Activated CD4-positive, alpha-beta T cell treated with anti-CD3 and anti-CD28 coated beads for 36 hours (primary cell): ENCODE measurements around the gene NHLRC4. TPM values are rescaled to one million over a fixed set of nuclear protein-coding genes. Genes with fewer than 3 reads are reported as not detected.

ENCODE experiments used
- ATAC-seq: fragments of 200-7000 bp; cut with Tn5 transposase; one replicate; pipeline ENCODE4 v1.10.0; 2021; ENCODE audit warnings: mild to moderate bottlenecking, moderate library complexity
- CTCF ChIA-PET: fragments of 350-600 bp; sonication (Branson Sonifier 250); formaldehyde crosslinking; loops from one replicate; lab custom pipeline; 2021; ENCODE audit warnings: antibody characterized with exemption; lab: Charles Lee
- POLR2A ChIA-PET: fragments of 350-600 bp; sonication (Branson Sonifier 250); formaldehyde crosslinking; loops from one replicate; lab custom pipeline; 2021; ENCODE audit warnings: antibody characterized with exemption, inconsistent platforms; lab: Charles Lee
- DNase-seq: peaks from one replicate; pipeline ENCODE4 v3.0.0-alpha.2; 2020
- H3K27ac Mint-ChIP-seq: one replicate; pipeline ENCODE4 v1.8.0; 2021; ENCODE audit warnings: mixed read lengths
- H3K27me3 Mint-ChIP-seq: one replicate; pipeline ENCODE4 v1.8.0; 2021; ENCODE audit warnings: mixed read lengths
- H3K36me3 Mint-ChIP-seq: one replicate; pipeline ENCODE4 v1.8.0; 2021; ENCODE audit warnings: low read depth, mixed read lengths
- H3K4me1 Mint-ChIP-seq: one replicate; pipeline ENCODE4 v1.8.0; 2021; ENCODE audit warnings: mixed read lengths
- H3K4me3 Mint-ChIP-seq: one replicate; pipeline ENCODE4 v1.8.0; 2021; ENCODE audit warnings: mild to moderate bottlenecking, moderate library complexity, mixed read lengths
- H3K9me3 Mint-ChIP-seq: one replicate; pipeline ENCODE4 v1.8.0; 2021; ENCODE audit warnings: low read depth, mixed read lengths
- intact Hi-C, 2 experiments: fragments of 100-400 bp; cut with DNase I in 1 of 2; cut with micrococcal nuclease in 1 of 2; formaldehyde crosslinking; loops; one replicate each; pipeline versions ENCODE4 v1.14.2 to v1.15.1; 2022 to 2024; cut with DNase I, micrococcal nuclease
- total RNA-seq, 2 experiments: library from RNA; stranded (reverse); gene quantifications; one replicate each; pipeline ENCODE4 v1.2.3, GENCODE V29; 2021

NHLRC4 gene
- total RNA-seq, 2 experiments from 2014 or later, result 0.19 to 0.87 TPM

DNA sequence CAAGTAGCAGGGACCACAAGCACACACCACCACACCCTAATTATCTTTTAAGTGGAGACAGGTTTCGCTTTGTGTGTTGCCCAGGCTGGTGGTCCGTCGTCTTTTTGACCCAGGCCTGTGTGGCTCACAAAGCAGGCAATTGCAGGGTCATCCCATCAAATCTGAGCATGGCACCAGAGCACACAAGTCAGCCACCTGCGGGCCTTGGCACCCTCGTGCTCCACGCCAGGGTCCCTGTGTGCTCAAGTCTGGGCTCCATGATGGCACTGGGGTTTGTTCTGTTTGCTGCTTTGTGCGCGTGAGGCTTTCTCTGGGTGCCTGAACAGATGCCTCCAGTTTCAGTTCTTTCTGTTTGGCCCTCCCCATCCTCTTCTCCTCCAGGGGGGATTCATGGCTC, 41.7 kb upstream of the NHLRC4 start:
- ATAC-seq, result peak; percentile 16

DNA sequence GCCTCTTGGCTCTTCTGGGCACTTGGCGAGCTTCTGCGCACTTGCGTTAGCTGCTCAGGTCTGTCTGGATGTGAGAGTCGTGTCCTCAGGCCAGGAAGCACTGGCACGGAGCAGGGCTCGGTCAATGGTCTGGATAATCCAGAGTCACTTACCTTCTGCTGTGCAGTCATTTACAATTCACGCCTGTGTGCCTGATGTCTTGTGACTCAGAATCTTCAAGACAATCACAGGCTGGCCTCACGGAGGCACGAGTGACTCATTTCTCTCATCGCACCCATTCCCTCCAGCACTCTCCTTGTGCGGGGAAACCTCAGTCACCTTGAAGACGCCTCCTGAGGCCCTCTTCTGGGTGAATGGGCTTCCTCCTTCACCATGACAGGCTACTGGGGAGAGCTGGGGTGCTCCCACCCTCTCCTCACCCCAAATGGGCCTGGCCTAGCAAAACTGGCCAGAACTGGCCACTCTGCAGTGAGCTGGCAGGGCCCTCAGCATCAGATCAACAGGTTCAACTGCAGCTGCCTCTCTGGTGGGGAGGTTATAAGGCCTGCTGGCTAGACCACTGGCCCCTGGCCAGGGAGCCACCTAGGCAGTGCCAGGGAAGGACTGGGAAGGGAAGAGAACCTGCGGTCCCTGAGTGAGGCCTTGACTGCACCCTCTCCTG, 41.2 kb upstream of the NHLRC4 start:
- H3K4me1 Mint-ChIP-seq, result peaks cover 35% of the 10 kb centered on the region
- no peaks in the 10 kb centered on the region for H3K27me3 Mint-ChIP-seq
- peak overlapping the region; percentile 81 for H3K4me3 Mint-ChIP-seq
- CTCF ChIA-PET, result interaction anchor here (0.6 to 0.9 kb wide), 5 partner anchors 11 to 219 kb away, joined by 3 to 4 read pairs (median 3); partner anchors contain the start of gene METTL26
- peak overlapping the region; percentile 96 for H3K27ac Mint-ChIP-seq
- POLR2A ChIA-PET, result no interaction called here
- DNase-seq (peak; percentile 90), ATAC-seq (peak; percentile 74)
- intact Hi-C loops, result loop anchor here (1.0 to 5.0 kb wide), 12 partner anchors 83 to 1182 kb away; partner anchors contain the start of genes LUC7L (in 2 of the 2), CRAMP1 (in 1 of the 2), IFT140 (in 1 of the 2) and JMJD8 (in 1 of the 2)
- no peaks in the 10 kb centered on the region for H3K9me3 Mint-ChIP-seq
- H3K36me3 Mint-ChIP-seq, result peaks cover 25% of the 10 kb centered on the region

More for the DNA sequence above, 41.7 kb upstream of the NHLRC4 start:
- peak overlapping the region; percentile 81 for H3K4me3 Mint-ChIP-seq
- POLR2A ChIA-PET, result no interaction called here
- H3K9me3 Mint-ChIP-seq, result no peaks in the 10 kb centered on the region
- H3K27ac Mint-ChIP-seq, result peak overlapping the region; percentile 96
- H3K4me1 Mint-ChIP-seq, result peaks cover 31% of the 10 kb centered on the region
- peaks cover 25% of the 10 kb centered on the region for H3K36me3 Mint-ChIP-seq
- intact Hi-C loops, result loop anchor here (1.0 to 5.0 kb wide), 11 partner anchors 83 to 1182 kb away; partner anchors contain the start of genes LUC7L (in 2 of the 2), CRAMP1 (in 1 of the 2), IFT140 (in 1 of the 2) and JMJD8 (in 1 of the 2)
- CTCF ChIA-PET, result interaction anchor here (0.9 kb wide), 1 partner anchor 133 kb away, joined by 3 read pairs; no protein-coding TSS in a partner anchor
- DNase-seq, result peak; percentile 63
- H3K27me3 Mint-ChIP-seq, result no peaks in the 10 kb centered on the region

DNA sequence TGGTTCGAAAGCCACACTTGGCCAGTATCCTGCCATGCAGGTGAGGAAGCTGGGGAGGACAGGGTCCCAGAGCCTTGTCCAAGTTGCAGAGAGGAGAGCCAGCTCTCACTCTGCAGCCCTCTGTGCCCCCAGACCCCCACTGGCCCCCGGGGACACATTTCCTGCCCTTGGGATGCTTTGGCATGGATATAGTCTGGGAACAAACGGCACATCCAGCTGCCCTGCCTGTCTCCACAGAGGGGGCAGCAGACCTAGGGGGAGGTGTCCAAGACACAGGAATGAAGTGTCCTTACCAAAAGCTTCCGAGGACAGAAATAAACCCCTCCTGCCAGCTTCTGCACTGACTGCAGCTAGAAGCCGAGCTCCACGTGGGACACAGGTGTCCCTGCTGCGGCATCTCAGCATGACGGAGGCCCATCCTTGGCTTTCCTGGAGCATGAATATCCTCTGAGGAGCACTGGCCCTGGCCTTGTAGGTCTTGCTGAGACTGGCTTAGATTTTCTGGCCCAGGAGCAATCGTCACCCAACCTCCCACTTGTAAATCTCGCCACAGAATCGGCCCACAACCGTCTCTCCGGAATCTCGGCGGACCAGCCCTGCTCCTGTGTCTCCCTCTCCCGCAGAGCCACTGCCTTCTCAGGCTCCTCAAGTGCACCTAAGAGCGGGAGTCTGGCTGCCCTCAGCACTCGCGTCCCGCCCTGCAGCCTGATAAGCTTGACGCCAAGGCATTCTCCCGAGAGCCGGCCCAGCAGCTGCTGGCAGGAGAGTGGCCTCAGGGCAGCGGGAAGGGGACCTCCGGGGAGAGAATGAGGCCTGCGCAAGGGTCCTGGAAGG, 40.4 kb upstream of the NHLRC4 start:
- DNase-seq (peak; percentile 58), ATAC-seq (no peak)
- H3K9me3 Mint-ChIP-seq, result no peaks in the 10 kb centered on the region
- peaks cover 25% of the 10 kb centered on the region for H3K36me3 Mint-ChIP-seq
- H3K27ac Mint-ChIP-seq, result peak overlapping the region; percentile 96
- CTCF ChIA-PET, result interaction anchor here (0.6 to 0.9 kb wide), 6 partner anchors 12 to 220 kb away, joined by 3 to 4 read pairs (median 3); partner anchors contain the start of gene METTL26
- no peaks in the 10 kb centered on the region for H3K27me3 Mint-ChIP-seq
- POLR2A ChIA-PET, result no interaction called here
- intact Hi-C loops, result loop anchor here (1.0 to 5.0 kb wide), 21 partner anchors 43 to 1181 kb away; partner anchors contain the start of genes METTL26 (in 2 of the 2), AXIN1 (in 1 of the 2), CRAMP1 (in 1 of the 2) and DECR2 (in 1 of the 2)
- peaks cover 35% of the 10 kb centered on the region for H3K4me1 Mint-ChIP-seq
- H3K4me3 Mint-ChIP-seq, result peak overlapping the region; percentile 81

DNA sequence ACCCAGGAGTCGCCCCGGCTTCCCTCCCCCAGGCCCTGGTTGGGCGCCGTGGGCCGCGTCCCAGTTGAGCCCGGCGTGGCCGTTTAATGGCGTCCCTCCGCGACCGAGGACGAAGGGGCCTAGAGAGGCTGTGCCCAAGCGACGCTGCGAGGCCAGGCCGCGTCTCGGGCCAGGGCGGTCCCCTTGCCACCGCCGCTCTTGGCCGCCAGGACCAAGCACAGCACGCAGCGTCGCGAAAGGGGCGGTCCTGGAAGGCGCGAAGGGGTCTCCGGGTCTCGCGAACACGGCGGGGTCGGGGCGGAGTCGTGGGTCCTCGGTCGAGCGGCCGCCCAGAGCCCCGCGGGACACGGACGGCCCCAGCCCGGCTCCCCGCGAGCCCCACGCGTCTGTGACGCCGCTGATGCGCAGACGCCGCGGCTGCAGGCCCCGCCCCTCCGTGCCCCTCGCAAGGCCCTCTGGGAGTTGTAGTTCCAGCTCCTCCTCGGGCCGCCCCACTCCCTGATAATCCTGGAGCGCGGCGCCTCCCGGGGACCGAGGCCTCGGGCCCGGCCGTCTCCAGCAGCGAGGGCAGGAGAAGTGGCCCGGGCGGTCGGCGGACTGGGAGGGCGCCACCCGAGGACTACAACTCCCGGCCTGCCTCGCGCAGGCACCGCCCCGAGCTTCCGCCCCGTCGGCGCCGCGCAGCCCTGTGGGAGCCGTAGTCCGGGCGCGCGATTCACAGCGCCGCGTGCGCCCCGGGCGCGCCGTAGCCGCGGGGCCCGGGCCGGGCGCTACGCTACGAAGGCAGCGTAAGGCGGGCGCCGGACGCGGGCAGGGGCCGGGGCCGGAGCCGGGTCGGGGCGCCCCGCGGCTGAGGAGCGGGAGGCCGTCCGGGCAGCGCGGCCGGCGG, 39.5 kb upstream of the NHLRC4 start, which contains the start of gene CAPN15:
TSS of gene CAPN15 (plus strand) at position 698 of the 889 bp plus-strand sequence. CDS start 19,127 bp downstream, outside the sequence.
- CTCF ChIA-PET, result interaction anchor here (0.6 to 0.7 kb wide), 2 partner anchors 81 to 113 kb away, joined by 4 read pairs; no protein-coding TSS in a partner anchor

DNA sequence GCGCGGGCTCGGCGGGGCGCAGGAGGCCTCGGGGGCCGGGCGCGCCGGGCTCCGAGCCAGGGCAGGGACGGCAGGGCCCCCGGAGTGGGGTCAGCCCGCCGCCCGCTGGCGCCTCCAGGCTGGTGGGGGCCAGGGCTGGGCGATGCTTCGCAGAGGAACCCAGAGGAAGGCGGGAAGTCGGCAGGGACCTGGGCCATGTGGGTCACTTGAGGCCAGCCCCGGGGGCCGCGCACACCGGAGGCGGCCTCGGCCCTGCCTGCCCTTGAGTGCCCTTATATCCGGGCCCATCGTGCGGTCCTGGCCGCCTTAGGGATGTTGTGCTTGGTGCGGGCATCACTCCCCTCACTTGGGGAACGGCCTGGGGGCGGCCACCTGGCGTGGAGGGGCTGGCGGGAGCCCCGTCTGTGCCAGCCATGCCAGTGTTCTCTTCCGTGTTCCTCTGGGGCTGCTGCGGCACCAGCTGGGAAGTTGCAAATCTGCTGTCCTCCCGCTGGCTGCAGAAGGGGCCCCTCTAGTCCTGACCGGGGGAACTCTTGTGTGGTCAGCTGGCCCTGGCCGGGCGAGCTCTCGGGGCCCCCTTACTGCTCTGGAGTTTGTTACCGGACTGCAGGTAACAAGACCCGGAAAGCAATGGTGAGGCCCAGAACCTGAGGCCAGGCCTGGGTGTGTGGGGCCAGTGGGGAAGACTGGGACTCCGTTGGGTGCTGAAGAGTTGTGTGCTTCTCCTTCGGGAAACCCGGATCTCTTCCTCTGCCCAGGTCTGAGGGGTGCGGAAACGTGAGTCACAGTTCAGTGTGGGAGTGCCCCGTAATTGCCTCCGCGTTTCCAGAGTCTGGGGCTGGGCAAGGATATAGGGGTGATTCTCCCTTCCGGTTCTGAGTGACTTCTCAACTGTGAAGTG, 38.4 kb upstream of the NHLRC4 start:
- ATAC-seq (peak; percentile 1), DNase-seq (peak; percentile 62)
- CTCF ChIA-PET, result interaction anchor here (0.5 to 1.1 kb wide), 5 partner anchors 79 to 335 kb away, joined by 3 to 4 read pairs (median 3); no protein-coding TSS in a partner anchor
- intact Hi-C loops, result loop anchor here (5.0 kb wide), 8 partner anchors 109 to 1179 kb away; partner anchors contain the start of genes CRAMP1 (in 1 of the 2), IFT140 (in 1 of the 2), JMJD8 (in 1 of the 2) and LUC7L (in 1 of the 2)
- Mint-ChIP-seq H3K4me3 (peak overlapping the region; percentile 94), H3K36me3 (peaks cover 25% of the 10 kb centered on the region), H3K9me3 (no peaks in the 10 kb centered on the region), H3K4me1 (peaks cover 35% of the 10 kb centered on the region), H3K27ac (peak overlapping the region; percentile 85), H3K27me3 (no peaks in the 10 kb centered on the region)
- POLR2A ChIA-PET, result interaction anchor here (0.6 kb wide), 1 partner anchor 59 kb away, joined by 7 read pairs; no protein-coding TSS in a partner anchor

More for the DNA sequence above, 39.5 kb upstream of the NHLRC4 start, which contains the start of gene CAPN15:
- DNase-seq (peak; percentile 91), ATAC-seq (peak; percentile 71)
- H3K36me3 Mint-ChIP-seq, result peaks cover 25% of the 10 kb centered on the region
- peak within 1 kb of the TSS; percentile 96 for H3K27ac Mint-ChIP-seq
- POLR2A ChIA-PET, result no interaction called here
- peak within 1 kb of the TSS; percentile 94 for H3K4me3 Mint-ChIP-seq
- no peaks in the 10 kb centered on the region for H3K9me3 Mint-ChIP-seq
- no peaks in the 10 kb centered on the region for H3K27me3 Mint-ChIP-seq
- peaks cover 35% of the 10 kb centered on the region for H3K4me1 Mint-ChIP-seq
- intact Hi-C loops, result loop anchor here (1.0 to 5.0 kb wide), 21 partner anchors 42 to 1180 kb away; partner anchors contain the start of genes METTL26 (in 2 of the 2), AXIN1 (in 1 of the 2), CRAMP1 (in 1 of the 2) and DECR2 (in 1 of the 2)

DNA sequence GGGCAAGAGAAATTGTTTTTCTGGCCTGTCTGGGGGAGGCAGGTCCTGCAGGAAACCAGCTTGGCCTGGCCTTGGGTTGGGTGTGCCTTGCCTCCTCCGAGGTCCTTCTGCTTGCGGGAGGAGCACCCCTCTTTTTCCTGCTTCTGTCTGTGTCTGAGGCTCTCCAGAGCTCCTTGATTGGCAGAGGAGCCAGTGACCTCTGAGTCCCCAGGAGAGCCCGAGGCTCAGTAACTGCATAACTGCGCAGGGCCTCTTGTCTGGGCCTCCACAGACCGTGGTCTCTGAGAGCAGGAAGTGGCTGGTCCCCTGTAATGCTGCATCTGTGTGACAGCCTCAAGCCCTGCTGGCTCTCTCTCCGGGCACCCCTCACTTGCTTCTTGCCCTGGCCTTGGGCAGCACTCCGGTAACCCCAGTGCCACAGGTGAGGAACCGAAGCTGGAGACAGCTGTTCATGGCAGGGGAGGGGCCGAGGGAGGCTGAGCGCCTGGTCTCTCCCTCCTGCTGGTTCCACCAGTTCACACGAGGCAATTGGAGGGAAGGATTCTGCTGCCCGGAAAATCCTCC, 37.7 kb upstream of the NHLRC4 start:
- peak; percentile 44 for DNase-seq
- H3K4me3 Mint-ChIP-seq, result peak overlapping the region; percentile 94
- POLR2A ChIA-PET, result interaction anchor here (0.6 kb wide), 1 partner anchor 59 kb away, joined by 7 read pairs; no protein-coding TSS in a partner anchor
- intact Hi-C loops, result loop anchor here (5.0 kb wide), 8 partner anchors 108 to 1178 kb away; partner anchors contain the start of genes CRAMP1 (in 1 of the 2), IFT140 (in 1 of the 2), JMJD8 (in 1 of the 2) and LUC7L (in 1 of the 2)
- ATAC-seq, result no peak
- no peaks in the 10 kb centered on the region for H3K27me3 Mint-ChIP-seq
- H3K27ac Mint-ChIP-seq, result peak overlapping the region; percentile 85
- peaks cover 31% of the 10 kb centered on the region for H3K4me1 Mint-ChIP-seq
- peaks cover 22% of the 10 kb centered on the region for H3K36me3 Mint-ChIP-seq
- CTCF ChIA-PET, result interaction anchor here (0.5 to 1.1 kb wide), 3 partner anchors 108 to 334 kb away, joined by 3 read pairs; no protein-coding TSS in a partner anchor
- no peaks in the 10 kb centered on the region for H3K9me3 Mint-ChIP-seq

DNA sequence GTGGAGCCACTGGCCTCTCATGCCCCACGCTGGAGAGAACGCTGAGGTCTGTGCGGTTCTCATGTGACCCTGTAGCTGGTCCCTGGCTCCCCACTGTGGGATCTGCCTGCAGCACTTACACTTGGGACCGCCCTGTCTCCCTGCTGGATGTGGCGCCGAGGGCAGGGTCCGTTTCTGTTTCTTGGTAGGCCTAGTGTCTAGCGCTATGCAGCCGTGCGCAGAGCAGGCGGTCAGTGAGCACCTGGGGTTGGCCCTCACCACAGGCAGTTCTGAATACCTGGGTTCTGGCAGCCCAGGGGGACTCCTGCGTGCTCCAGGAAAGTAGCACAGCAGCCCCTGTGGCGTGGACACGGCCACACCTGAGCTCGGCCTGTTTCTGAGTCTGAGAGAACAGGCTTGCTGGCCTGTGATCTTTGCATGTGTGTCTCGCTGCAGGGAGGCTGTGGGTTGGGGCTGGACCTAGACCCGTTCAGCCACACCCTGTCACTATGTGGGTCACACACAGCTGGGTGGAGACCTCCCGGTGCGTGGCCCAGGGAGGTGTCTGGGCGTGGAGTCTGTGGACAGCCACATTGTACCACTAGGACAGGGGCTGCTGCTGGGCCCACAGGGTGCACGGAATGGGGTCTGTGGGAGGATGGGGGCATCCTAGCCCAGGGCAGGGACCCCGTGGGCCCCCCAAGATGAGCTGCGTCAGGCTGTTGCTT, 36.5 kb upstream of the NHLRC4 start:
- H3K4me3 Mint-ChIP-seq, result peak overlapping the region; percentile 94
- no peaks in the 10 kb centered on the region for H3K27me3 Mint-ChIP-seq
- intact Hi-C loops, result no loop called here
- H3K9me3 Mint-ChIP-seq, result no peaks in the 10 kb centered on the region
- DNase-seq (no peak), ATAC-seq (no peak)
- ChIA-PET POLR2A (no interaction called here), CTCF (no interaction called here)
- H3K4me1 Mint-ChIP-seq, result peaks cover 22% of the 10 kb centered on the region
- H3K36me3 Mint-ChIP-seq, result peaks cover 17% of the 10 kb centered on the region
- peak overlapping the region; percentile 37 for H3K27ac Mint-ChIP-seq

DNA sequence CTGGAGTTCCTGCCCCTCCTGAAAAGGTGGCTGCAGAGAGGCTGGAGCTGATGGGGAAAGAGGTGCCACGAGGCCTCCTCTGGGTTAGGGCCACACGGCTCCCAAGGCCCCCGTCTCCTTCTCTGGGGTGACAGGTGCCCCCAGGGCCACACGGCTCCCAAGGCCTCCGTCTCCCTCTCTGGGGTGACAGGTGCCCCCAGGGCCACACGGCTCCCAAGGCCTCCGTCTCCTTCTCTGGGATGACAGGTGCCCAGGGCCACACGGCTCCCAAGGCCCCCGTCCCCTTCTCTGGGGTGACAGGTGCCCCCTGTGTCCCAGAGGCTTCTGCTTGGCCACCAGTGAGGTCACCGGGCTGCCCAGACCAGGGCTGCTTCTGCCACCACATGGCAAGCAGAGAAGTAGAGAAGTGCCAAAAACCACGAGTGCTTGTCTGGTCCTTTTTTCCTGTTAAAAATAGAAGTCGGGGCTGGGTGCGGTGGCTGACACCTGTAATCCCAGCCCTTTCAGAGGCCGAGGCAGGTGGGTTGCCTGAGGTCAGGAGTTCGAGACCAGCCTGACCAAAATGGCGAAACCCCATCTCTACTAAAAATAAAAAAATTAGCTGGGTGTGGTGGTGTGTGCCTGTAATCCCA, 35.2 kb upstream of the NHLRC4 start:
- peaks cover 15% of the 10 kb centered on the region for H3K4me1 Mint-ChIP-seq
- H3K27ac Mint-ChIP-seq, result no peak overlapping the region
- intact Hi-C loops, result no loop called here
- DNase-seq (no peak), ATAC-seq (no peak)
- H3K4me3 Mint-ChIP-seq, result no peak overlapping the region
- no peaks in the 10 kb centered on the region for H3K9me3 Mint-ChIP-seq
- no peaks in the 10 kb centered on the region for H3K27me3 Mint-ChIP-seq
- H3K36me3 Mint-ChIP-seq, result peaks cover 14% of the 10 kb centered on the region
- CTCF ChIA-PET, result interaction anchor here (0.6 kb wide), 1 partner anchor 114 kb away, joined by 3 read pairs; no protein-coding TSS in a partner anchor
- POLR2A ChIA-PET, result no interaction called here
